ENCODE results near the gene BLOC1S1.

- TF ChIP-seq CTCF (IDR thresholded peaks at IDR 0.05) (no peak), POLR2A (IDR thresholded peaks at IDR 0.05) (no peak)
Observed at GRCh38 chr12:55741931-55742680, 26.3 kb downstream of the BLOC1S1 start.
